ENCODE data around the gene HIP1.
"Not testable (repeated sequence)": the region's sequence is repeated elsewhere in the genome, so short reads cannot be mapped to it uniquely, and the experiment has no call there.

HIP1 gene

GRCh38 chr7:75712517-75713361 lies 26.0 kb downstream of the HIP1 start:
- DNase-seq, result no peak

DNA sequence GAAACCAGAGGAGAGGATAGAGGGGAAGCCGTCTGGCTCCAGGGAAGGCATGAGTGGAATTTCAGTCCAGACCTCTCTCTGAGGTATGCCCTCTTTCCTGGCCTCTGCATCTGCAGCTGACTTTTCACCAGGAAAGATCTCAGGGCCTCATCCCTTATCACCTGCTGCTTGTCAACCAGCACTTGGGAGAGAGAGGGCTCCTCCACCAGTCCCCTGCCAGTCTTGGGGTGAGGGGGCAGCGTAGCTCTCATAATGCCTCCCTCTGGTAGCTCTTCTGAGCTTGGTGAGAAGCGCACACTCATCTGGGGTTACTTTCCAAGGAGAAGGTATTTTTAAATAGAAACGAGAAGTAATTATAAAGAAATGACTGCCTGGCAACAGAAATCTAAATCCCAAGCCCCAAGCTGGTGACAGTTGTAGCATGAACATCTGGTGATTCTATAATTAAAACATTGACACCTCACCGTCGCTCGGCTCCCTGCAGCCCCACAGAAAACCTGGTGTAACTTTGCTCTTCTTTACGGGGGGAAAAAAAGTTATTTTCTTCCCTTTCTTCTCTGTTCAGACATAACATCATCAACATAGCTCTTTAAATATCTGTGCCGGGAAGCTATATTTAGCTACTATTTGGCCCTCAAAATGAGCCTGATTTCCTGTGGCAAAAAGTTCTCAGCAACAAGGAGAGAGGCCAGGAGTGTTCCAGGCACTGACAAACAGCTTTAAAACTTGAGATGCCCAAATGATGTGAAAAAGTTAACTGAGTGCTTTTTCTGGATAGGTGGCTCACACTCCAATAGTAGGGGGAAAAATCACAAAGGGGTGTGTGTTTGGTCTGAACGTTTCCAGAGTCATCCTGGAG lies 26.9 kb downstream of the HIP1 start:
- no peak for DNase-seq

- no peak for DNase-seq
These were observed 27.7 kb downstream of the HIP1 start for GRCh38 chr7:75711076-75711475.

- DNase-seq, result no peak
These were observed 33.8 kb downstream of the HIP1 start for GRCh38 chr7:75704928-75705327.

DNA sequence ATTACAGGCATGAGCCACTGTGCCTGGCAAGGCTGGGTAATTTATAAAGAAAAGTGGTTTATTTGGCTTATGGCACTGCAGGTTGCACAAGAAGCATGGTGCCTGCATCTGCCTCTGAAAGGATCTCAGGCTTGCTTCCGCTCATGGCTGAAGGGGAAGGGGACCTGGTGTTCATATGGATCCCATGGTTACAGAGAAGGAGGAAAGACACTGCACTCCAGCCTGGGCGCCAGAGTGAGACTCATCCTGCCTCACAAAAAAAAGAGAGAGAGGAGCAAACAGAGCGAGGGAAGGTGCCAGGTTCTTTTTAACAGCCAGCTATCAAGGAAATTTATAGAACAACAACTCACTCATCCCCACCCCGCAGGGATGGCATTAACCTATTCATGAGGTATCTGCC lies 36.2 kb downstream of the HIP1 start:
- no peak for DNase-seq

GRCh38 chr7:75699993-75700392 lies 38.7 kb downstream of the HIP1 start:
- no peak for DNase-seq

GRCh38 chr7:75698358-75698757 lies 40.4 kb downstream of the HIP1 start:
- no peak for DNase-seq

- no peak for DNase-seq
These were observed 42.3 kb downstream of the HIP1 start for GRCh38 chr7:75696263-75697037.

- DNase-seq, result no peak
These were observed 43.9 kb downstream of the HIP1 start for GRCh38 chr7:75694638-75695399.

DNA sequence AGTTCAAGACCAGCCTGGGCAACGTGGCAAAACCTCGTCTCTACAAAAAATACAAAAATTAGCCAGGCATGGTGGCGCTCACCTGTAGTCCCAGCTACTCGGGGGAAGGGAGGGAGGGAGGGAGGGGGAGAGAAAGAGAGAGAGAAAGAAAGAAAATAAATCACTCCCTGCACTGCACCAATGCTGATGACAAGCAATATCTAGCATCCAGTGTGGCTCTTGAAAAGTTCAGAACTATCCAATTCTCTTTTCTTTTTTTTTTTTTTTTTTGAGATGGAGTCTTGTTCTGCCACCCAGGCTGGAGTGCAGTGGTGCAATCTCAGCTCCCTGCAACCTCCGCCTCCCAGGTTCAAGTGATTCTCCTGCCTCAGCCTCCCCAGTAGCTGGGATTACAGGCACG lies 45.1 kb downstream of the HIP1 start:
- not testable (repeated sequence) for DNase-seq

- no peak for DNase-seq
These were observed 46.8 kb downstream of the HIP1 start for GRCh38 chr7:75691793-75692543.

DNA sequence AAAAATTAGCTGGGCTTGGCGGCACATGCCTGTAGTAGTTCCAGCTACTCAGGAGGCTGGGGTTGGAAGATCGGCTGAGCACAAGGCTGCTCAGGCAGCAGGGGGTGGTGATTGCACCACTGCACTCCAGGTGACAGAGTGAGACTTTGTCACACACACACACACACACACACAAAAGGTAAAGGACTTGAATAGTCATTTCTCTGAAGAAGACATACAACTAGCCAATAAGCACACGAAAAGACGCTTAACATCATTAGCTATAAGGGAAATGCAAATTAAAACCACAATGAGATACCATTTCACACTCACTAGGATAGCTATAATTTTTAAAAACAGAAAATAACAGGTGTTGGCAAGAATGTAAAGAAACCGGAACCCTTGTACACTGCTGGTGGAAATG lies 48.6 kb downstream of the HIP1 start:
- no peak for DNase-seq

GRCh38 chr7:75689246-75690099 lies 49.3 kb downstream of the HIP1 start:
- no peak for DNase-seq

DNA sequence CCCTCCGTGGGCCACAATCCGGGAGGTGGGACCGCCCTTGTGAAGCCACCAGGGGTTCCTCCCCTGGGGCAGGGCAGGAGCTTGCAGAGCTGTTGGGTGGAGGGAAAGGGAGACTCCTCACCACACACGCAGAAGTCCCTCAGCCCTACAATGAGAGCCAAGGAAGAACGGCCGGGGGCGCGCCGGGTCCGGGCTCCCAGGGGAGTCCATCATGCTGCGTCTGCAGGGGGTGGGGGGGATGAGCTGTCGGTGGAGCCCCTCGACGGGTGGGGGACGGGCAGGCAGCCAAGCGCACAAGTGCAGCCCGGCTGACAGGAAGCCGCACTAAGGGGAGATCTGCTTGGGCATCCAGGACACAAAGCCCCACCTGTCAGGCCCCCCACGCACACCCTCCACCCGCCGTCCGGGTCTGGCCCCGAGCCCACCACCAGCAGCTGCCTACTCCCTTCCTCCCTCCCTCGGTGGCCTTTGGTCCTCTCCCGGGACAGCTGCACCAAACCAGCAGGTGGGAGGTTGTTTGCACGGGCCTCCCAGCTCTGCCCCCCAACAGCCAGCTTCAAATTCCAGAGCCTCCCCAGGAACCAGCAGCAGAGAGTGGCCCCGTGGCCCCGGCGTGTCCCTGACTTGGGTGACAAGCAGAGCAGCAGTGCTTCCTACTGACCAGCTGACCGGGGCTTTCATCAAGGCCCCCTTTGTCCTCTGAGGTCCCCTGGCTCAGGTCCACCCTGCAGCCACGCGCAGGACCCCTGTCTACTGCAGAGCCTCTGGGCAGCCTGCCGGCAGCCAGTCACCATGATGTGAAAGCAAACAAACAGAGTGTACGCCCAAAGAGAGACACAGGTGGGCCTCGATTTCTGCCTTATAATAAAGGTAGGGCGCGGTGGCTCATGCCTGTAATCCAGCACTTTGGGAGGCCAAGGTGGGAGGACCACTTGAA lies 50.3 kb downstream of the HIP1 start:
- no peak for DNase-seq

DNA sequence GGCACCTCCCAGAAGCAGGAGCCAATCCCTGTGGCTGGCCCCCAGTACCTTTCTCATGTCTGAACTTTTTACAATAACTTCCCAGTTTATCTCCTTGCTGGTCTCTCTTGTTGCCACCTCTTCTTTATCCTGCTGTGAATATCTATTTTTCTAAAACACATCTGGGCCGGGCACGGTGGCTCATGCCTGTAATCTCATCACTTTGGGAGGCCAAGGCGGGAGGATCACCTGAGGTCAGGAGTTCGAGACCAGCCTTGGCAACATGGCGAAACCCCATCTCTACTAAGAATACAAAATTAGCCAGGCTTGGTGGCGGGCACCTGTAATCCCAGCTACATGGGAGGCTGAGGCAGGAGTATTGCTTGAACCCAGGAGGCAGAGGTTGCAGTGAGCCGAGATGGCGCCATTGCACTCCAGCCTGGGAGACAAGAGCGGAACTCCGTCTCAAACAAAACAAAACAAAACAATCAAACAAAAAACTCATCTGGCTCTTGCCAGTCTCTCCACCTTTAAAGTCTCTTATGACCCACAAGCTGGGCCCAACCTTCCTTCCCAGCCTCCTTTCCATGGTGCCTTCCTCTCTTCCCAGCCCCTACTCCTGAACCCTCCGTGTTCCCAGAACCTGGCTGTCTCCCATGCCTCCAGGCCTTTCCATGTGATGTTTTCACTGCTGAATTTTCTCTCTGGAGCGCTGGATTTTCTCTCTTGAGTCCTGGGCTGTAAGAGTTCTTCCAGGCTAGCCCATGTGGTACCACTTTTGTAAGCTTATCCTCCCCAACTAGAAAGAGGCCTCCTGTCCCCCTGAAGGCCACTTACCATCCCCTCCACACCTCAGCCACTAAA lies 51.3 kb downstream of the HIP1 start:
- no peak for DNase-seq

DNA sequence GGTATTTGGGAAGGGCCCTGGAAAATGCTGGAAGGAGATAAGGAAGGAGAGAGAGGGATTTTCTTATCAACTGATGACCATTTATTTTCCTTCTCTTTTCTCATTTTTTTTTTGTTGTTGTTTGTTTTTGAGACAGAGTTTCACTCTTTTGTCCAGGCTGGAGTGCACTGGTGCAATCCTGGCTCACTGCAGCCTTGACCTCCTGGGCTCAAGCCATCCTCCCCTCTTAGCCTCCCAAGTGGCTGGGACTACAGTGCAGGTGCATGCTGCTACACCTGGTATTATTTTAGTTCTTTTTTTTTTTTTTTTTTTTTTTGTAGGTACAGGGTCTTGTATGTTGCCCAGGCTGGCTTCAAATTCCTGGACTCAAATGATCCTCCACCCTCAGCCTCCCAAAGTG lies 52.2 kb downstream of the HIP1 start:
- DNase-seq, result no peak

DNA sequence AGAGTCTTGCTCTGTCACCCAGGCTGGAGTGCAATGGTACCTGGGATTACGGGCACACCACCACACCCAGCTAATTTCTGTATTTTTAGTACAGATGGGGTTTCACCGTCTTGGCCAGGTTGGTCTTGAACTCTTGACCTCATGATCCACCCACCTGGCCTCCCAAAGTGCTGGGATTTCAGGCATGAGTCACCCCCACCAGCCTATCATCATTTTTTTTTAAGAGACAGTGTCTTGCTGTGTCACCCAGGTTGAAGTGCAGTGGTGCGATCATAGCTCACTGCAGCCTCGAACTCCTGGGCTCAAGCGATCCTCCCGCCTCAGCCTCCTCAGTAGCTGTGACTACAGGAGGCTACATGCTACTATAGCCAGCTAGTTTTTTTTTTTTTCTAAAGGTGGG lies 56.7 kb downstream of the HIP1 start:
- not testable (repeated sequence) for DNase-seq

DNA sequence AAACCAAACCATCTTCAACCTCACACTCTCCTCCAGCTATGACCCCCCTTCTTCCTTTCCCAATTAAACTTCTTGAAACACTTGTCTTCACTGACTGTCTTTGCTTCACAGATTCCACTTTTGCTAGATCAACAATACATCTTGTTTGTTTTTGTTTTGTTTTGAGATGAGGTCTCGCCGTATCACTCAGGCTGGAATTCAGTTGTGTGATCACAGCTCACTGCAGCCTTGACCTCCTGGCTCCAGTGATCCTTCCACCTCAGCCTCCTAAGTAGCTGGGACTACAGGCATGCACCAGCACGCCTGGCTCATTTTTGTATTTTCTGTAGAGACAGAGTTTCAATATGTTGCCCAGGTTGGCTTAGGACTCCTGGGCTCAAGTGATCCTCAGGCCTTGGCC lies 59.7 kb downstream of the HIP1 start:
- DNase-seq, result no peak

DNA sequence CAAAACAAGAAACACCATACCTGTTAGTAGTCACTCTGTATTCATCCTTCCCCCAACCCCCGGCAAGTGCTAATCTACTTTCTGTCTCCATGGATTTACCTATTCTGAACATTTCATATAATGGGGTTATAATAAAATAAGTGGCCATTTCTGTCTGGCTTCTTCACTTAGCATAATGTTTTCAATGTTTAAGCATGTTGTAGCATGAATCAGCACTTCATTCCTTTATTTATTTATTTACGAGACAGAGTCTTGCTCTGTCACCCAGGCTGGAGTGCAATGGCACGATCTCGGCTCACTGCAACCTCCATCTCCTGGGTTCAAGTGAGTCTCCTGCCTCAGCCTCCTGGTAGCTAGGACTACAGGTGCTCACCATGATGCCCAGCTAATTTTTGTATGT lies 69.2 kb downstream of the HIP1 start:
- no peak for DNase-seq
